ENCODE measurements around the gene EXOC3L4.
"Not testable (repeated sequence)": the region's sequence is repeated elsewhere in the genome, so short reads cannot be mapped to it uniquely, and the experiment has no call there.

The EXOC3L4 gene

GRCh38 chr14:103135333-103136260, 41.1 kb downstream of the EXOC3L4 start:
- no peak for DNase-seq

GRCh38 chr14:103136388-103137271, 42.1 kb downstream of the EXOC3L4 start:
- DNase-seq: no peak

- no peak for DNase-seq
Measured at GRCh38 chr14:103137689-103138300, 43.3 kb downstream of the EXOC3L4 start.

GRCh38 chr14:103138301-103139131, 44.0 kb downstream of the EXOC3L4 start:
- DNase-seq: no peak

- no peak for DNase-seq
Measured at GRCh38 chr14:103139132-103140025, 44.9 kb downstream of the EXOC3L4 start.

GRCh38 chr14:103140316-103141109, 46.0 kb downstream of the EXOC3L4 start:
- DNase-seq: peak; percentile 93

- DNase-seq: peak; percentile 79
Measured at GRCh38 chr14:103141117-103141796, 46.7 kb downstream of the EXOC3L4 start.

- no peak for DNase-seq
Measured at GRCh38 chr14:103142026-103142425, 47.5 kb downstream of the EXOC3L4 start.

GRCh38 chr14:103142721-103143302, 48.3 kb downstream of the EXOC3L4 start:
- DNase-seq: no peak

GRCh38 chr14:103143506-103143905, 49.0 kb downstream of the EXOC3L4 start:
- no peak for DNase-seq

GRCh38 chr14:103144085-103144484, 49.6 kb downstream of the EXOC3L4 start:
- DNase-seq: no peak

- no peak for DNase-seq
Measured at GRCh38 chr14:103146141-103146709, 51.7 kb downstream of the EXOC3L4 start.

- no peak for DNase-seq
Measured at GRCh38 chr14:103149351-103150237, 55.1 kb downstream of the EXOC3L4 start.

- no peak for DNase-seq
Measured at GRCh38 chr14:103151270-103151945, 56.9 kb downstream of the EXOC3L4 start.

- no peak for DNase-seq
Measured at GRCh38 chr14:103155010-103155409, 60.5 kb downstream of the EXOC3L4 start.

GRCh38 chr14:103155416-103155815, 60.9 kb downstream of the EXOC3L4 start:
- DNase-seq: not testable (repeated sequence)

- no peak for DNase-seq
Measured at GRCh38 chr14:103155826-103156394, 61.4 kb downstream of the EXOC3L4 start.
